ENCODE data around the gene SUPT7L.
A peak's percentile ranks its signal among the peaks of the same experiment; 100 is the strongest.
"Not testable (repeated sequence)": the region's sequence is repeated elsewhere in the genome, so short reads cannot be mapped to it uniquely, and the experiment has no call there.

The SUPT7L gene

GRCh38 chr2:27636766-27637165, 26.6 kb downstream of the SUPT7L start:
- no peak for DNase-seq

- no peak for DNase-seq
Observed at GRCh38 chr2:27634291-27634690, 29.1 kb downstream of the SUPT7L start.

GRCh38 chr2:27630257-27630656, 33.2 kb downstream of the SUPT7L start:
- not testable (repeated sequence) for DNase-seq

- DNase-seq = peak; percentile 96
Observed at GRCh38 chr2:27628767-27629709, 34.4 kb downstream of the SUPT7L start, which contains the start of the genes CCDC121 and GPN1. Gene CCDC121, minus strand, starts transcription at chr2:27629012. Its CDS starts 1,213 bp downstream, at chr2:27627799. Gene GPN1, plus strand, starts transcription at chr2:27629050. Its CDS starts 9 bp downstream, at chr2:27629059.

GRCh38 chr2:27627963-27628766, 35.2 kb downstream of the SUPT7L start:
- DNase-seq = peak; percentile 91

GRCh38 chr2:27626921-27627320, 36.5 kb downstream of the SUPT7L start:
- DNase-seq = peak; percentile 13

GRCh38 chr2:27626323-27626722, 37.1 kb downstream of the SUPT7L start:
- DNase-seq = not testable (repeated sequence)

- no peak for DNase-seq
Observed at GRCh38 chr2:27624943-27625342, 38.5 kb downstream of the SUPT7L start.

GRCh38 chr2:27622921-27623384, 40.5 kb downstream of the SUPT7L start:
- peak; percentile 94 for DNase-seq

- DNase-seq = no peak
Observed at GRCh38 chr2:27621524-27621923, 41.9 kb downstream of the SUPT7L start.

- no peak for DNase-seq
Observed at GRCh38 chr2:27615316-27615715, 48.1 kb downstream of the SUPT7L start.

- no peak for DNase-seq
Observed at GRCh38 chr2:27613985-27614384, 49.4 kb downstream of the SUPT7L start.

- DNase-seq = peak; percentile 61
Observed at GRCh38 chr2:27606611-27607010, 56.8 kb downstream of the SUPT7L start.

Data from fibroblast of skin of back (primary cell).